Measurements from ENCODE around the gene ITGB3BP.

Gene ITGB3BP

DNA sequence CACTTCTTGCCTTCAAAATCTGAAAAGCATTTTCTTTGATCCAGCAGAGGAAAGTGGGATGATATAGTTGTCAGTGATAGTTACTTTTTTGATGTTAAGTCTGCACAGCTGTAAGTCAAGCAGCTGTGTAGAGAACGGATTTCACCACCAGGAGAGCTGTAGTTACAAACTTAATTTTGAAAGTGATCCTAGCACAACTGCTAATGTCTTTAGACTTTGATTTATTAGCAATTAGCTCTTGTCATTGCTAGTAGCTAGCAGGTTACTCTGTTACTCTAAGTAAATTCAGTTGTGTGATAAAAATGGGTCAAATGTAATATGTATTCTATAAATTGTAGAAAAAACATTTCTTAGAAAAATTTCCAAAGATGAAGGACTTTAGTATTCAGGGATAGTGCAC, 109.6 kb downstream of the ITGB3BP start:
- DNase-seq = no peak

DNA sequence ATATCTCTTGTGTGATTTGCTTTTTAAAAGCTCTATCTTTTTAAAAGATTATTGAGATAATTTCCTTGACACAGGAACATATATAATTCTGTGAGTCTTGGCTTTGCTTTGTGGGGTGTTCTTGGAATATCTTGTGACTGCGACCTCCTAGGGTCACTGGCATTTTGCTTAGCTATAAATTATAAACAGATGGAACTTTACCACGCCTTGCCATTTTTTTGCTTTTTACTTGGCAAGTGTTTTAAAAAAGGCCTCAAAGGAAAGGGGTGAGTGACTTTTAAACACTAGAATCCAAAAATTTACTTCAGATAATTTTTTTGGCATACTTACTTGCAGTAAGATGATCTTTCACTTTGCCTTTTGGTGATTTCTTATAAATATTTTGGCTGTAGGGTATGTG, 112.0 kb downstream of the ITGB3BP start:
- DNase-seq = no peak

DNA sequence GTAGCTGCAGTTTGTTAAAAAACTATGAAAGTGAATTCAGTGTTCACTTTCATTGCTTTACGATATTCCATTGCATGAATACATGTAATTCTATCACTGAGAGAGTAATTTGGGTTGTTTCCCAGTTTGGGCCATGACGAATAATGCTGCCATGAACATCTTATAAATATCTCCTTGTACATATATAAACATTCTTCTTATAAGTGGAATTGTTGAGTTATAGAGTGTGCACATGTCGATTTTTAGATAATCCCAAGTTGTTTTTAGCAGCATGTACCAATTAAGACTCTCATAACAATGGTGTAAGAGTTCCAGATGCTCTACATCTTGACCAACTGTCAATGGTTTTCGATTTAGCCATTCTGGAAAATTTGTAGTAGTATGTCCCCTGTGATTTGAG, 114.7 kb downstream of the ITGB3BP start:
- no peak for DNase-seq

DNA sequence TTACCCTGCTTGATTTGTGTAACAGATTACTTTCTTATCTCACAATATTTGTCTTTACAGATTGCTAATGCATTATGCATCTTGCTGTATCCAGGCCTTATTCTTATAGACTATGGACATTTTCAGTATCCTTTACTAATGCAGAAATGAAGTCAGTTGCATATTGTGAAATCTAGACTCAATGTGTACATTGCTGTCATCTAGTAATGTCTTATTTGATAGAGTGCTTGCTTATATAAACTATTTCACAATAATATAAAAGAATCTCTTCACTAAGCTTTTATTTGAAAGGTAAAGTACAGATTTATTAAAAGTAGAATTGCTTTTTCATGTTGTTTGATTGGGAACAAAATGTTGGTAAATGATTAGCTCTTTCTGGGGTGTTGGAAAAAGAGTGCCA, 116.0 kb downstream of the ITGB3BP start:
- DNase-seq = no peak

DNA sequence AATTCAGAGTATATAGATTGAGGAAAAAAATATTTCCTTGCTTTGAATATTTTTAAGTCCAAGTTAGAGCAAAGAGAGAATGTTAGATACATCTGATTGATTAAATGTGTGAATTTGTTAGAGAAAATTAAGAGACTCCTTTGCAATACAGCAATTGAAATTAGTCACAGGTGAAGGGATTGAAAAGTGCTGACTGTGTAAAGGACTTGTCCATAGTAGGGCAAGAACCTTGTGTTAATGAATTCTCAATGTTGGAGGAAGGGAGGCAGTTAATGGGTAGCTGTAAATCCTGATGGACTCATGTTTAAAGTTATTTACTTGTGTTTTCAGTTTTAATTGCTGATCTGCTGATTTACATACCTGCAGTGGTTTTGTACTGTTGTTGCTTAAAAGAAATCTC, 117.0 kb downstream of the ITGB3BP start:
- no peak for DNase-seq

- DNase-seq = no peak
Observed at GRCh38 chr1:63405021-63405420, 118.0 kb downstream of the ITGB3BP start.

DNA sequence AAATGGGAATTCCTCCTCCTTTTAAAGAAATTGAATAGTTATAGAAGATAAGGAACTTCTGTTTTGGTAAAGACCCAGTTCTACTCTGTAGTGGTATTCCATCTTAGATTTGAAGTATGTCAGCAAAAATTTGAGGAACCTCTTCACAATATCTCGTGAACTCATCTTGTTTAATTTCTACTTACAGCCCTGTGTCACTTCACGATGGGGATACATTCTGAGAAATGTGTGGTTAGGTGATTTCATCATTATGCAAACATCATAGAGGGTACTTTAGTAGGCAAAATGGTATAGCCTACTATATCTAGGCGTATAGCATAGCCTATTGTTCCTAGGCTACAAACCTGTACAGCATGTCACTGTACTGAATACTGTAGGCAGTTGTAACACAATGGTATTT, 119.6 kb downstream of the ITGB3BP start:
- DNase-seq = no peak

DNA sequence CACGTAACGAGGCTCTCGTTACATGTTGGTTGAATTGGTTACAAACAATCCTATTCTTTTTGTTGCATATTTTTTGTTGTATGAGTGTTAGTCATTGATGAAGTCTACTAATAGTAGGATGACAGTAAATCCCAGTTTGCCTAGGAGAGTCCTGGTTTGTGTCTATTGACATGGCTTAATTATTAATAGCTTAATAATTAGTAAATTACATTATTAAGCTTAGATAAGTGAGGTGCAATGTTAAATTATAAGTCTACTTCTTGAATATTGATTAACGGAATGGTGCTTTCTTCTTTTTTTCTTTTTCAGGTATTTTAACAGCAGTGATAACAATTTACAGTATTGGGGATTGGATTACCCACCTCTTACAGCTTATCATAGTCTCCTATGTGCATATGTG, 121.1 kb downstream of the ITGB3BP start:
- no peak for DNase-seq

All from amniotic stem cell (primary cell).